Psoas muscle (tissue), 8 donors: ENCODE measurements around the gene HBQ1. TPM values are rescaled to one million over a fixed set of nuclear protein-coding genes. Genes with fewer than 3 reads are reported as not detected.
"Not testable (repeated sequence)": the region's sequence is repeated elsewhere in the genome, so short reads cannot be mapped to it uniquely, and the experiment has no call there.

Experiments
- ATAC-seq, 4 donors: fragments of 200-7000 bp; cut with Tn5 transposase; one replicate each; pipeline ENCODE4 v1.9.1; 2020; ENCODE audit warnings: moderate library complexity in 3 of 4, mild to moderate bottlenecking in 2 of 4
- DNase-seq, 2 donors: peaks; one replicate each; pipeline ENCODE4 v3.0.0-alpha.2; 2020
- H3K27ac ChIP-seq: fragments of 200-600 bp; one replicate; pipeline ENCODE4 v1.8.0; 2022
- H3K27me3 ChIP-seq, 3 donors: fragments of 200-600 bp in 1 of 3; one replicate each; pipeline versions ENCODE4 v1.6.1 to v1.8.0; 2013 to 2022; ENCODE audit warnings: low read length in 2 of 3, mild to moderate bottlenecking in 2 of 3, moderate library complexity in 1 of 3; ENCODE audit not compliant: insufficient read depth in 3 of 3
- H3K36me3 ChIP-seq, 2 donors: fragments of 200-600 bp in 1 of 2; one replicate each; pipeline versions ENCODE4 v1.6.1 to v1.8.0; 2013 to 2022; ENCODE audit warnings: low read depth in 1 of 2, mild to moderate bottlenecking in 1 of 2, moderate library complexity in 1 of 2; ENCODE audit not compliant: insufficient read depth in 1 of 2
- H3K4me1 ChIP-seq: fragments of 200-600 bp; one replicate; pipeline ENCODE4 v1.8.0; 2022
- H3K4me3 ChIP-seq: fragments of 200-600 bp; one replicate; pipeline ENCODE4 v1.8.0; 2022; ENCODE audit warnings: mild to moderate bottlenecking
- H3K9me3 ChIP-seq: fragments of 200-600 bp; one replicate; pipeline ENCODE4 v1.8.0; 2022
- CTCF ChIP-seq: fragments of 200-600 bp; IDR thresholded peaks from one replicate; pipeline ENCODE4 v1.8.0; 2022; ENCODE audit warnings: antibody characterized with exemption
- WGBS, 3 donors: extraction: QIAGEN DNeasy Blood & Tissue Kit; methylation state at CpG; one replicate each; pipeline versions ENCODE4 v1.1.6 to v1.1.7; 2013; 5-methylcytosine and 5-hydroxymethylcytosine counted together
- intact Hi-C, 2 donors: fragments of 100-400 bp; cut with DNase I; formaldehyde crosslinking; loops; one replicate each; pipeline versions ENCODE4 v1.11.0 to v1.14.2; 2022
- polyA plus RNA-seq, 3 donors: library from polyadenylated mRNA; stranded (reverse); fragments of 200-250 nt; gene quantifications; one replicate each; pipeline ENCODE4 v1.2.3, GENCODE V29; 2013
- total RNA-seq, 4 donors: library from RNA; stranded (reverse); fragmentation: NEBNext Ultra II Directional in 2 of 4; extraction: Animal tissue kit (Norgen Biotek cat#: 25700) in 2 of 4; gene quantifications; one replicate each; pipeline versions ENCODE4 v1.2.1 to v1.2.4, GENCODE V29; 2021 to 2023
- donor health status: healthy with polysubstance abuse.
- donor health status: DM: no; HTN: no; CAD: no; lungs with moderate emphysema.
- donor health status: Bipolar disorder and iron deficiency.
- donor health status: healthy.
- donor health status: DM: yes; HTN: yes; CAD: no.
- donor health status: DM: no; HTN: no; CAD: no.
- donor health status: DM: no; HTN: no; CAD: no.
- donor health status: DM: yes; HTN: yes; CAD: no.

The HBQ1 gene
- total and polyA plus RNA-seq, 7 donors = 0.58 TPM; not detected in 6

GRCh38 chr16:168424-168823 lies 11.8 kb upstream of the HBQ1 start:
- 47 to 64% (median 51%) methylated on average over 6 of the region's 6 CpGs for WGBS, 3 donors
- ATAC-seq = no peak
- Histone ChIP-seq H3K4me1 (peaks cover 11% of the 10 kb centered on the region), H3K27me3 (peaks cover 0 to 71% (median 37%) of the 10 kb centered on the region in 3 donors), H3K27ac (no peak overlapping the region), H3K4me3 (no peak overlapping the region), H3K36me3 (no peaks in the 10 kb centered on the region), H3K9me3 (no peaks in the 10 kb centered on the region)
- TF ChIP-seq CTCF = no peak
- intact Hi-C loops = no loop called here
- no peak for DNase-seq

- WGBS, 3 donors = 15 to 32% (median 21%) methylated on average over 3 of the region's 3 CpGs
- no peak overlapping the region for H3K27ac ChIP-seq
- H3K9me3 ChIP-seq = no peaks in the 10 kb centered on the region
- H3K27me3 ChIP-seq = peaks cover 0 to 73% (median 37%) of the 10 kb centered on the region in 3 donors
- no peak for TF ChIP-seq CTCF
- H3K36me3 ChIP-seq = no peaks in the 10 kb centered on the region
- intact Hi-C loops = no loop called here
- DNase-seq = no peak
- ATAC-seq = no peak
- no peak overlapping the region for H3K4me3 ChIP-seq
- H3K4me1 ChIP-seq = peaks cover 11% of the 10 kb centered on the region
These were observed 11.2 kb upstream of the HBQ1 start for GRCh38 chr16:169014-169413.

GRCh38 chr16:170088-170507 lies 10.2 kb upstream of the HBQ1 start:
- WGBS, 3 donors = 1 to 6% (median 3%) methylated on average over 5 of the region's 5 CpGs
- H3K36me3 ChIP-seq, intact Hi-C loops, H3K27ac ChIP-seq, DNase-seq, H3K9me3 ChIP-seq, H3K4me3 ChIP-seq: not testable (repeated sequence)
- H3K27me3 ChIP-seq = peaks cover 0 to 79% (median 44%) of the 10 kb centered on the region in 3 donors
- peak in 2 of 4 donors; percentile 24 to 52 for ATAC-seq
- peaks cover 10% of the 10 kb centered on the region for H3K4me1 ChIP-seq

- Histone ChIP-seq H3K27me3 (peaks cover 0 to 78% (median 42%) of the 10 kb centered on the region in 3 donors), H3K36me3 (no peaks in the 10 kb centered on the region), H3K4me3 (no peak overlapping the region), H3K4me1 (peaks cover 3% of the 10 kb centered on the region), H3K27ac (no peak overlapping the region), H3K9me3 (no peaks in the 10 kb centered on the region)
- DNase-seq (no peak), ATAC-seq (no peak)
- no peak for TF ChIP-seq CTCF
- intact Hi-C loops = no loop called here
- WGBS, 3 donors = 39 to 57% (median 52%) methylated on average over 1 of the region's 1 CpG
These were observed 9.5 kb upstream of the HBQ1 start for GRCh38 chr16:170788-171187.

GRCh38 chr16:172374-172941 lies 7.8 kb upstream of the HBQ1 start, which contains the start of gene HBA2:
Gene HBA2, plus strand, starts transcription at chr16:172876. Its CDS starts 37 bp downstream, at chr16:172913.
- H3K9me3 ChIP-seq, H3K4me1 ChIP-seq, H3K27ac ChIP-seq, H3K4me3 ChIP-seq, DNase-seq, H3K36me3 ChIP-seq, intact Hi-C loops: not testable (repeated sequence)
- peak in 2 of 4 donors; percentile 14 to 33 for ATAC-seq
- peaks cover 0 to 66% (median 33%) of the 10 kb centered on the region in 3 donors for H3K27me3 ChIP-seq
- no CpG with 5 or more reads among the region's 74 CpGs for WGBS, 3 donors

- H3K9me3 ChIP-seq, ATAC-seq, H3K27ac ChIP-seq, H3K4me3 ChIP-seq, H3K36me3 ChIP-seq, H3K4me1 ChIP-seq, intact Hi-C loops, DNase-seq: not testable (repeated sequence)
- 4 to 7% (median 5%) methylated on average over 20 to 29 of the region's 44 CpGs for WGBS, 3 donors
- peaks cover 0 to 66% (median 31%) of the 10 kb centered on the region in 3 donors for H3K27me3 ChIP-seq
These were observed 6.9 kb upstream of the HBQ1 start for GRCh38 chr16:173211-173854.

- intact Hi-C loops, H3K9me3 ChIP-seq, H3K4me3 ChIP-seq, H3K36me3 ChIP-seq, H3K4me1 ChIP-seq, H3K27ac ChIP-seq: not testable (repeated sequence)
- DNase-seq (peak in 1 of 2 donors; percentile 24), ATAC-seq (peak in 3 of 4 donors; percentile 24 to 66 (median 43))
- WGBS, 3 donors = 12 to 20% (median 16%) methylated on average over 5 to 10 of the region's 13 CpGs
- peaks cover 0 to 66% (median 30%) of the 10 kb centered on the region in 3 donors for H3K27me3 ChIP-seq
These were observed 6.1 kb upstream of the HBQ1 start for GRCh38 chr16:173928-174769.
